Esophagus mucosa (tissue), 1 donor: ENCODE measurements around the gene CPEB1. TPM values are rescaled to one million over a fixed set of nuclear protein-coding genes. Genes with fewer than 3 reads are reported as not detected.

ENCODE experiments used
- ATAC-seq: fragments of 200-7000 bp; cut with Tn5 transposase; one replicate; pipeline ENCODE4 v1.9.1; 2020
- total RNA-seq: library from RNA; stranded (reverse); gene quantifications from one replicate; pipeline ENCODE4 v1.2.4, GENCODE V29; 2023
- donor health status: DM: yes; HTN: yes; CAD: no.

CPEB1 gene
- total RNA-seq, 1 donor from 2014 or later = 0.12 TPM

DNA sequence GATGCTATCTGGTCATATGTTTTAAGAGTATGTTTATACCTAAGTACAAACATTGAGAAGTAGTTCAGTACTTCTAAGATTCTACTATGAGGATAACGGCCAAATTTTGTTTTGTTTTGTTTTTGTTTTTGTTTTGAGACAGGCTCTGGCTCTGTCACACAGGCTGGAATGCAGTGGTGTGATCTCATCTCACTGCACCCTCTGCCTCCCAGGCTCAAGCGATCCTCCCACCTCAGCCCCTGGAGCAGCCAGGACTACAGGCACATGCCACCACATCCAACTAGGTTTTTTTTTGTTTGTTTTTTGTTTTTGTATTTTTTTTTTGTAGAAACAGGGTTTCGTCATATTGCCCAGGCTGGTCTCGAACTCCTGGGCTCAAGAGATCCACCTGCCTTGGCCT is 59.4 kb downstream of the CPEB1 start:
- no peak for ATAC-seq

DNA sequence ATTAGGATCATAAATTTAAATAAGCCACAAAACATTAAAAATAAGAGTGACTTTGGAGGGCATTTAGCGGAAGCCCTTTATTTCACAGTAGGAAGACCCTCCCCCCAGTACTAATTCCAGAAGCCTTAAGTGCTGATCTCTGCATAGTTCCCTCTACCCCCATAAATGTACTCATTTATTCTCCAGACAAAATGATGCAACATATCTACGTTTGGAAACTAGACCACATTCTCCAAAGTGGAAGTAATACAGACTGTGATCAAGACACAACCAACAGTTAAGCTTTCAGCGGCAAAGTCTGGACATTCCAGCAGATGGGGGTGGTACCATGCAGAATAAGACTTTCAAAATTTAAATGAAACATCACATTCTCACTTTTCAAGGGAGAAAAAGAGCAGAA is 62.1 kb downstream of the CPEB1 start:
- no peak for ATAC-seq

DNA sequence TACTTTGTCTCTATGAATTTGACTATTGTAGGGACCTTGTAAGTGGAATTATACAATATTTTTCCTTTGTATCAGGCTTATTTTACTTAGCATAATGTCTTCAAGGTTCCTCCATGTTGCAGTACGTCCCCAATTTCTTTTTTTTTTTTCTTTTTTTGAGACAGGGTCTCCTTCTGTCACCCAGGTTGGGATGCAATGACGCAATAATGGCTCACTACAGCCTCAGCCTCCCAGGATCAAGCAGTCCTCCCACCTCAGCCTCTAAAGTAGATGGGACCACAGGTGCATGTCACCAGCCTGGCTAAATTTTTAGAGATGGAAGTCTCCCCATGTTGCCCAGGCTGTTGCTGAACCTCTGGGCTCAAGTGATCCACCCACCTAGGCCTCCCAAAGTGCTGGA is 66.5 kb downstream of the CPEB1 start:
- no peak for ATAC-seq

DNA sequence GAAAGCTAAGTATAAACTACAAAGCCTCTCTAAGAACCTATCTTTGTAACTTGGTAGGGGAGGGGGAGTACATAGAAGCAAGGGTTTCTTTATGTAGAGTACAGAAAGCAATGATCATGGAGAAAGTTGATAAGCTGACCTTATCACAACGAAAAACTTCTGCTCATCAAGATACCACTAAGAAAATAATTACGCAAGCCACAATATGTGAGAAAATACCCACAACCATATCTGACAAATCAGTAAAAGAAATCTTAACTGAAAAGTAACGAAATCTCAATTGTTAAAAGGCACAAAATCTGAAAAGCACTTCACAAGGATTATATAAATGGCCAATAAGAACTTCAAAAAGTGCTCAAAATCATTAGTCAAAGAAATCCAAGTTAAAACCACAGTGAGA is 71.8 kb downstream of the CPEB1 start:
- ATAC-seq = no peak

DNA sequence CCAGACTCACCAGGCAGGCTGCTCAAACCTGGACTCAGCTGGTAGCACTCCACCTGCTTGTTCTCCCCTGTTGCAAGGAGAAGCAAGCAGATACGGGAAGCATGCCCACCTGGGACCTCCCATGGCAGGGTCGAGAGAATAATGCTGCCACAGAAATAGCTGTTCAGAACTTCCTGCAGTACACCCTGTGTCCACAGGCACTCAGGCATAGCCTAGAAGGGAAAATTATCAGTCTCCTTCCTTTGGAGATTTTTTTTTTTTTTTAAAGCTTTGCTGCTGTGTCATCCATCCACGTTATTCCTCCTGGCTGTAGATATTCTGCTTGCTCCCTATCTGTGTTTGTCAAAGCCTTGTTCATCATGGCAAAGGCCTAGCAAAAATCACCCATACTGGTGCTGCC is 74.2 kb downstream of the CPEB1 start:
- no peak for ATAC-seq

DNA sequence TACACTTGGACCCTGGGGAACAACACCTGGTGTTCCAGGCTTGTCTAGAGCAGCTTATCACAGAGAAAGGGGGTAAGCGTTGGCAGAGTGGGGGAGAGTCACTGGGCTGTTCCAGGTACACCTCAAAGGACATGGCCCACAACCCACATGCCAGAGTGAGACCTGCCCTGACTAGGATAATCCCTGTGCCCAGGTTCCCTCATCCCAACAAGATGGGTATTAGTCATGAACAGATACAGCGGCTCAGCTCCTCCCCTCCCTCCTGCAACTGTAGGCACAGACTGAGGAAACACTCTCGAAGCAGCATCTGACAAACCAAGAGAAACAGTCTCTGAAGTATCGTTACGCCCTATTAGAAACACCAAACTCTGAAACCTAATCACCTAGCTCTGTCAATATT is 74.9 kb downstream of the CPEB1 start:
- ATAC-seq = no peak

DNA sequence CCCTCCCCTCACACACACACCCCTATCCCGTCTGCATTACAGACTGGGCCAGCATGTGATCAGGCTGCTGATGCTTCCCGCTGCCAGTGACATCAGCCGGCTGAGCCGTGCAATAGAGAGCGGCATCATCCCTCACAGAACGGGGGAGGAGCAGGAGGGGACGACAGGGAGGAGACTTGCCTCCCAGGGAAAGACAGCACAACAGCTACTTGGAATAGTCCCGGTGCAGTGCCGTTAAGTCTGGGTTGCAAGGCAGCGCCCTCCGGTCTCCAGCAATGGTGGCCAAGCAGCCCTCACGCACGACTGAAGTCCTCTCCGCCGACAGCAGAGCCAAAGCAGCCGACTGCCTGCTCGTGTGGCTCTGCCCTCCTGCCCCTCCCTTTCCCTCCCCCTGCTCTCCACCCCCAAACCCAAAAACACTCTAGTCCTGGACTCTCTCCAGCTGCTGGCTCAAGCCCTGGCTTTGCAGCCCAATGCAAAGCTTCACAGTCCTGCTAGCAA is 75.4 kb downstream of the CPEB1 start:
- ATAC-seq = peak; percentile 37

DNA sequence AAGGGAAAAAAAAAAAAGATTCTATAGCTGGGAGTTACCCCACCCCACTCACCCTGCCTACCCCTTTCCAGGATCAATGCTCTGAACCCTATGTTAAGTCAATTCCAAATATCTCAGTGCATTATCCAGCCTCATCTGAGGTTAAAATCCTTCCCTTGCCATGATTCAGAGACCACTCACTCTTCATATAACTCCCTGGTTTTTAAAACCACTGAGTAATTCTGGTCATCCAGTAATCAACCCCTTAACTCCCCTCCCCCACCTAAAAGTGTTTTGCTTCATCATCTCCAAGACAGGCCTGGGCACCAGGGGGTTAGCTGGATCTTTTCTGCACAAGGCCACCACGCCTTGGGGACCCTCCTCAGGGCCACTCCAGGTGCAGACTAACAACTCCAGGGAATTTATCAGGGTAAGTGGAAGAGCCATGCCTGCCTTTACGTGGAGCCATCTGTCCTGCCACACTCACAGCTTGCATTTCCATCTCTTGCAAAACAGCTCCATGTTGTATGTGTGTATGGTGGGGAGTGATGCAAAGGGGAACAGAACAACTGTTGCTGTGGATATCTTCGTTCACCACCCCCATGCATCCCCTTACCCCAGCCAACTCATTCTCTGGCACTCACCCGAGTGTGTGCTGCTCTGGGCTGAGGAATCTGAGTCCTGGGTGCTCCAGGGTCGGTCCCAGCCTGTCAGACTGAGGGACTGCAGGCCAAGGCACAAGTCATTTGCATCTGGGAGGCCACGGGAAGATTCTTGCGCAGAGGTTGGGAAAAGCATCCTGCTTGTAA is 76.2 kb downstream of the CPEB1 start:
- no peak for ATAC-seq

DNA sequence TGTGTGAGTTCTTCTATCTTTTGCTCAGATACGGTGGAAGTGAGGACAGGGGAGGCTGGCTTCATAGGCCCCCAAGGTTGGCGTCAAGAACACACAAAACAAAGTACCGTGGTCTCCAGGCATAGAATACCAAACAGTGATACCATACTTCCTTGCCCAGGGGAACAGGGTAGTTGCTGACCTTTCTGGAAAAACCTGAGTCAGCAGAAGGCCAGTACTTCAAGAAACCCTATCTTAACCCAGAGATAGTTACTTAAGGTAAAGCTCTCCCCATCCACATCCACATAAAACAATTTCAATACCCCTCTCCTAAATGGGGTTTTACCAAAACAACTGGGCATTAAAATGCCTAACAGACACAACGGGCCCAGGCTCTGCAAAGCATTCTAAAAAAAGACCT is 77.3 kb downstream of the CPEB1 start:
- ATAC-seq = no peak

DNA sequence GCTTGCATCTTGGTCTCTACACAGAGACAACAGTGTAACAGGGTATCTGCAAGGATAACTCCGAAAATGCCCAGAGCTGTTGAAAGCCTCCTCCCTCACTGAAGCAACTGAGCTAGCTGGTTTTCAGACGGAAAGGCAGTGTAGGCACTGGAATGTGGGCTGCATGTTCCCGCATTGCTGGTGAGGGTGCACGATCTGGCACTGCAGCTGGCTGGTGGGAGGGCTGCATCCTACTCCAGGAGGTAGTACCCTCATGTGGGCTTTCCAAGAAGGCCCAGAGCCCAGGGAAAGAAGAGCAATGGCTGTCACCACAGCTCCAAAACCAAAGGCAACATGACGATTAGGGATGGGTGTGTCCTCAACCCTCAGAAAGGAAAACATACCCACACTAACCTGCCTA is 78.2 kb downstream of the CPEB1 start:
- ATAC-seq = no peak

DNA sequence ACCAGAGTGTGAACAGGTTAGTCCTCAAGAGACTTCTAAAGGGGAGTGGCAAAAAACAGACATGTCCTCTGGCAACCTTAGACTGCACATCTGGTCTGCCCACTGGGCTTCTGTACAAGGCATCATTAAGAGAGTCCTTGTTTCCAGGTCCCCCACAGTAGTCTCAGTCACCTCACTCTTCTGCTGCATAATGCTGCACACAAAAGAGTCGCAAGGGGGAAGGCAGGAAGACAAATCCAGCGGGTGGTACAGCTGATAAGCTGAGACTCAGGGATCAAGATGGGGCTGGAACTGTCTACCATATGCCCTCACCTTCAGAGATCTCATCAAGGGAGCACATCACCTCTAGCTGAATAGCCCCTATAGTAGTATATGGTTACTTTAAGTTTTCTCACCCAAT is 79.5 kb downstream of the CPEB1 start:
- no peak for ATAC-seq

DNA sequence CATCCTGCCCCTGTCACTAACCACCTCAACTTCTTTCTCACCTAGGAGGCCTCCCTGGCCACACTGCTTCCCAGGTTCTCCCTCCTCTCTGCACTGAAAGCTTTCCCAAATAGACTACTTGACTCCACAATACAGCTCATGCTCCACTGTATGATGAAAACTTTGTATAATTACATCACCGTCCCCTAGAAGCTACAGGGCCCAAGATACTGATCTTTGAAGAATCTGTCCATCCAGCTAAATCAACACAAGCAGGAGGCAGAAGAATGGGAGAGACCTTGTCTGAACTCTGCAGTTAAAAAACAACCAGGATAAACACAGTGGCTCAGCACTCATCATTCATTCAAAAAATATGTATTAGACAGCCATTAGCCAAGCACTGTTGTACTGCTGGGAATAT is 80.5 kb downstream of the CPEB1 start:
- no peak for ATAC-seq

DNA sequence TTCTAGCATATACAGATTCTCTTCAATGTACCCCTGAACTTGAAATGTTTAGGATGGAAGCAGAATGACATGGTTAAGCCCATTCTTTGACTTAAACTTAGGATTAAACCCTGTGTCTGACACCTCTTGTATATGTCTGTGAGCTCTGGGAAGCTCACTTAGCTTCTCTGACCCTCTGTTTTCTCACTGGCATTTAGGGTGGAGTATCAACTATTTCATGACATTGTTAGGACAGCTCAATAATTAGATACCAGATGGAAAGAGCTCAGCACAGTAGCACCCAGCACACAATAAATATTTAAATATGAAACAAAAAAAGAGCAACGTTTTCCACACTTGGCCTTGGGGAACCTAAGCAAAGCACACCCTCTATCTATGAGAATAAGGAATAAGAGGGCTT is 88.7 kb downstream of the CPEB1 start:
- no peak for ATAC-seq

DNA sequence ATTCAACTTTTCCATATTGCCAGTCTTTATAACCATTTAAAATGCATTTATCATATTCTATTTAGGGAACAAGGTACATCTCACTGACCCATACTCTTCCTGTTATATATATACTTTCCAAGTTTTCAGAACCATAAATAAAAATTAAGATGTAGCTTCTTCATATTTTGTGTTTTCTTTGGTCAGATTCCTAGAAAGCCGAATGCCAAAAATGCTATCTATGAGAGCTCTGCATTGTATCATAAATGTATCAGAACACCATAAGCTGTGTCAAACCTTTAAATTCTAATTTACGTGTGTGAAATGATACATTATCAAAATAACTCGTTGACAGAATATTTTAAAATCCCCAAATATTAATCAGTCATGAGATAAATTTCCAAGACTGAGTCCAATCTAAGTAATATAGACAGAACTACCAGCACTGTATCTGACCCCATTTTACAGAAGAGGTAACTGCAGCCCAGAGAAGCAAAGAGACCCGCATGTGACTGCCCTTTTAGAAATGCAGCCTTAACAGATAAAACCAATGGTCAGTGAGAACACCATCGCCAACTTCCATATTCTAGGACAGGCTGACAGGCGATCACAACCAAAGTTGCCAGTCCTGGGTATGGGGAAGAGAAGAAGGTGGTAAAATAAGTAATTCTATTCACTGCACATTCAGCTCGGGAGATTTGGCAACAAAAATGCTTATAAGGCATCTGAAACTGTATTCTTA is 90.7 kb downstream of the CPEB1 start:
- ATAC-seq = no peak

DNA sequence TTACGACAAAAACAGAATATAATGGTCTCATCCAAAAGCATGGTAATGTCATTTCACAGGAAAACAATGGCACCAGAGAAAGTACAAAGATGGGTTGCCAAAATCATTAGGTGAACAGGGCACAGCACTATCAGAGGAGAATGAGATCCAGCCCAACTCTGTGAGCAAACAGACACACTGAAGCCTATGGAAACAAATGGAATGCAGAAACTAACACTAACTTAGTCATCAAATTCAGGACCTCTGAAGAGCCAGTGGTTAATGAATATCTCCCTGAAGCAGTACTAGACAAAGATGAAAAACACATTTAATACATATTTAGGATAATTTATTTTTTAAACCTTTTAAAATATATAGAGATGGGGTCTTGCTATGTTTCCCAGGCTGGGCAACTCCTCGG is 92.3 kb downstream of the CPEB1 start:
- ATAC-seq = no peak

DNA sequence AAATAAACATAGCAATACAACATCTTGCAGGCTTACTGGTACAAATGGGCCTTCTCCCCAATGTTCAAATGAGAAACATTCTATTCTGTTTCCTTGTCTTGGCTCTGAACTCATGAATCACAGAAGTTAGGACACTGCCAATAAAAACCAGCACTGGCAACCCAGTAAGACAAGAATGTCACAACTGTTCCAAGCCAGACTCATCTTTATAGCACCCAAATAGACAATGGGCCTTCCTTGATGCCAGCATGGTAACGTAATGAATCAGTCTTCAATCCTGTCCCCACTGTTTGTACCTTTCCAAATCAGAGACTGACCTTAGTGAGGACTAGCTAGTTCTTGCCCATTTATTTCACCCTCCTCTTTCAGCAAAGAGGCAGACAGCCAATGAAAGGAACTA is 92.8 kb downstream of the CPEB1 start:
- peak; percentile 72 for ATAC-seq

DNA sequence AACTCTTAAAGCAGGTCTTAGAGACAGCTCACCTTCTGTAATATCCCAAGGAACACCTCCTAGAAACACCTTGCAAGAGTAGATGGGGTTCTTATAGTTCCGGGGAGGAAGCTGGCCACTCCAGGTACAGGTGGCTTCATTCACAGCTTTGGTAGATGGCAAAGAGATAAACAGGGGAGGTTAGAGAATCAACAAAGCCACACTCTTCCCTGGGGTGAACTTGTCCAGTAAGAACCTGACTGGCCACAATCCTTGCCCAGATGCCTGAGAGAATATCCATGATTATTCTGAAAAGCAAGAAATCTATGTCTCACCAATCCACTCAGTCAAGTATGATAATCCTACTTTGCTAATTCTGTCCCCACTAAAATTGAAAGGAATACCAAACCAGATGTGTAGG is 93.3 kb downstream of the CPEB1 start:
- ATAC-seq = peak; percentile 21

DNA sequence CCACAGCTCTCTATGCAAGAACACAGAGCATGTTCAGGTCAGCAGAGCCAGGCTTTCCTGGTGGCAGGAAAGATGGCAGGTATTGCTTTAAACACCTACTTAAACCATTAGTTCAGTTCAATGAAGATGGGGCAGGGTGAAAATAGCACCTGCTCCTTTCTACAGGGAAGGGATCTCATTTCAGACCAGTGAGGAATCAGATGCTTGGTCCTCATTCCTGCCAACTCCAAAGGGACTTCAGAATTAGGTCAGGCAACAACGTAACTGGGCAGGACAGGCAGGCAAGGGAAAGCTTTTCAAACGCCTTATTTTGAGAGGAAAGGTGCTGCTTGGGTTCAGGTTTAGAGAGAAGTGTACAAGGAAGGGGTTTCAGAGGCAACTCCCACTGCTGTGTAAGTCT is 94.3 kb downstream of the CPEB1 start:
- no peak for ATAC-seq

DNA sequence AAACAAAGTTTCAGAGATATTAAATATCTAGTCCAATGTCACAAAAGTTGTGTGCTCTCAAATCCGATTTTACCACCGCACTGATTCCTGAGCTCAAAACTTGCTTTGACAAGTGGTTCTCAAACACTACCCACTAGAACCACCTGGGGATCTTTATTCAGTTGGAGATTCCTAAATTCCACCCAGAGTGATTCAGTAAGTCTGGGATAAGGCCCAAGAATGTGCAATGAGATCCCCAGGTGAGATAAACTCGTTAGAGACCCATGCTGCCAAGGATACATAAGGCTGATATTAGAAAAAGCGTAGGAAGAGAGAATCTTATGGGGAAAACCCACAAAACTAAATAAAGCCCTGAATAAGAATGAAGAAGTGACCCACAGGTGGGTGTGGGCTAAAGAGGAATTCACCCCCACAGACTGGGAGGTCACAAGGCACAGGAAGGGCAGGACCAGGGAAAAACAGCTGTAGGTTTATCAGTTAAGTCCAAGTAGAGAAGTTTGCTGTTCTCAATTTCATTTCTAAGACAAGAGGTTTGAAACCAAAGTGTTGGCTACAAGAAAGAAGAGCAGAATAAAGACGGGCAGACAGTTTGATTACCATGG is 95.4 kb downstream of the CPEB1 start:
- ATAC-seq = no peak

DNA sequence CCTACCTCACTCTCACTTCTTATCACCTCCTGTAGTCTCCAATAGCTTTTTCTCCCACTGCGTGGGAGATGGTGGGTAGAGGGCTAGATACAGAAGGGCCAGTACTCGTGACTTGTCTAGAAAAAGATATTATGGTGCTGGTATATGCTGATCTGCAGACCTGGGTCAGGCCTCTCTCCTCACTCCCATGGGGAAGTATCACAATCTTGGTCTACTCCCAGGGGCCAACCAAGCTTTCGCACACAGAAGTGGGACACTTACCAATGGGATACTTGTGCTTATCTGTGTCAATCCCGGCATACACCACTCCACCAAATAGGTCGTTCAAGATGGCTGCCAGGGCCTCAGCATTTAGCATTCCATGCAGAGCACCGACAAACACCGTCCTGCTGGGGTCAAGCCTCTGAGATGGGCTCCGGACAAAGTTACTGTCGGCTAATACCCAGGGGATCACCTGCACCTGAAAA is 97.9 kb downstream of the CPEB1 start:
- no peak for ATAC-seq

DNA sequence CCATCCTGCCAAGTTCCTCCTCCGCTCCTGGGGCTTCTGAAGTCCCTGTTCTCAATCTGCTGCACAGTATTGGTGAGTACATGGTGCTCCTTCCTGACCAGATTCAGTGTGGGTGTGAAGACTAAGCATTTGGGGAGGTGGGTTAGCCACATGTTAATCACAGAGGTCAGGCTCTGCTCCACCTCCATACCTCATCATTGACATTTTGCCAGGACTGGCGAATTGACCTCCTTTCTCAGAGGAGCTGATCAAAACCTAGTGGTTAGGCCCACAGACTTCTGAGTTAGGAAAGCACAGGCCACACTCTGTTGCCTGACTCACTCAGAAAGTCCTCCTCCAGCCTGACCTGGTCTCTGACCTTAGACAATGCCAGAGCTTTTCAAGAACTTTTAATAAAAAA is 98.5 kb downstream of the CPEB1 start:
- ATAC-seq = no peak

DNA sequence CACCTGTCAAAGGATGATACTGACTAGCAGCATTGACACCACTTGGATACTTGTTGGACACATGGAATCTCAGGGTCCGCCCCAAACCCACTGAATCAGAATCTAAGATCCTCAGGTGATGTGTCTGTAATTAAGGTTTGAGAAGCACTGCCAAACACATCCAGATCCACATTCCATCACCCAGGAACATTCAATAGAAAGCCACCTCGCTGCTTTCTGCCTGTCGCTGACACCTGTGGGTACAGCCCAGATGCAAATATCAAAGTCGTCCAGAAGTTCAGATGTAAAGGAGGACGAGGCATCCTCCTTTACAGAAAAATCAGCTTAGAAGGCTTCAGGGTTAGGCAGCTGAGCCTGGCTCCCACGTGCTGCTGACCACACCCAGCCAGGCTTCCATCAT is 101.7 kb downstream of the CPEB1 start:
- ATAC-seq = no peak

DNA sequence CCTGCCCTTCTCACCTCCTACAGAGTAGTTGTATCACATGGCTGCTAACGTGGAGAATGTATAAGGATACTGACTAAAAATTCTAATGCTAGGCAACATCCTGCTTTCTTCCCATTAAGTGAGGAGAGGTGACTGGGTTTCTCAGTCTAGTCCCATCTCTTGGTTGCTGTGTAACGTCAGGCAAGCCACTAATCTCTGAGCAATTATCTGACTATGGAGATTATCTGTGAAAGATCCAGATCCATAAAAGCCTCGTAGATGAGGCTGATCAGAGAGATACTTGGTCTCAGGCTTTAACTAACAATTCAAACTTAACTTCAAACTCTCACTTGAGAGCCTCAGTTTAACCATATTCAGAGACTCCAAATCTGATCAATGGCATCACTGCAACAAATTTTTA is 102.2 kb downstream of the CPEB1 start:
- no peak for ATAC-seq

DNA sequence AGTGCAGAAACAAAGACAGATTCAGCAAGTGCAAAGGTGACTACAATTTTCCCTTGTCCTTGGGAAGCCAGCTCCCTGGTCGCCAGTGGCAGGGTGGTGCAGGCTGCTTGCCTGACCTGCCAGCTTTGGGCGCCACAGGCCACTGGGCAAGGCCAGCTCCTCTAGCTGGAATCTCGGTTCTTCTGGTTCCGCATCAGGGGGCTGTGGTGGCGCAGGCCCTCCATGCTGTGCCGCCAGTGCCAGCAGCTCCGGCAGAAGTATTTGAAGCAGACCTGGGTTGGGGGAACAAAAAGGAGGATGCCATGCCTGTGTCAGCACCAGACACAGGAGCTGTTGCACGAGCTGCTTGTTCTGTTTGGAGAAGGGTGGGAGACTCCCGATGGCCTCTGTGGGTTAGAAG is 102.7 kb downstream of the CPEB1 start:
- no peak for ATAC-seq
